IMR-90 (cell line): ENCODE measurements around the gene HECW1. TPM values are rescaled to one million over a fixed set of nuclear protein-coding genes. Genes with fewer than 3 reads are reported as not detected.

Source experiments
- ATAC-seq: fragments of 200-7000 bp; cut with Tn5 transposase; 2 replicates; pipeline ENCODE4 v1.9.1; 2020; ENCODE audit warnings: low read depth, mild to moderate bottlenecking, moderate library complexity
- BruUV-seq: library from RNA; stranded (reverse); fragments of 400-500 nt; replicated peaks from 2 replicates; lab custom pipeline; 2021; lab: Mats Ljungman, UMichigan
- CTCF ChIA-PET: fragments of 300-600 bp; formaldehyde crosslinking; extraction: SDS; loops from one replicate; lab custom pipeline; 2021; ENCODE audit warnings: antibody characterized with exemption; lab: Yijun Ruan, JAX
- POLR2A ChIA-PET: fragments of 300-600 bp; sonication (Branson Sonifier 250); formaldehyde crosslinking; loops from one replicate; lab custom pipeline; 2022; ENCODE audit warnings: antibody characterized with exemption; ENCODE audit not compliant: unreplicated experiment; lab: Charles Lee
- DNase-seq: peaks from one replicate; pipeline ENCODE4 v3.0.0; 2013
- H2AFZ ChIP-seq: replicated peaks from 2 replicates; pipeline ENCODE3; 2013; ENCODE audit warnings: low read length, mild to moderate bottlenecking; ENCODE audit not compliant: poor library complexity
- H2AK5ac ChIP-seq: 2 replicates; pipeline ENCODE4 v1.6.1; 2013; ENCODE audit warnings: low read depth, low read length, inconsistent platforms
- H2AK9ac ChIP-seq: replicated peaks from 2 replicates; pipeline ENCODE3; 2013; ENCODE audit warnings: mild to moderate bottlenecking, low read depth, low read length, moderate library complexity; ENCODE audit not compliant: poor library complexity
- H2BK120ac ChIP-seq: 2 replicates; pipeline ENCODE4 v1.6.1; 2013; ENCODE audit warnings: low read depth, low read length, inconsistent platforms
- H2BK15ac ChIP-seq: 3 replicates; pipeline ENCODE4 v1.6.1; 2013; ENCODE audit warnings: low read depth, low read length, inconsistent platforms
- H2BK20ac ChIP-seq: 2 replicates; pipeline ENCODE4 v1.6.1; 2013; ENCODE audit warnings: low read depth, mild to moderate bottlenecking, inconsistent platforms, low read length, moderate library complexity
- H2BK5ac ChIP-seq: 2 replicates; pipeline ENCODE4 v1.6.1; 2013; ENCODE audit warnings: mild to moderate bottlenecking, low read depth, low read length, inconsistent platforms; ENCODE audit not compliant: poor library complexity, severe bottlenecking
- H3K14ac ChIP-seq: replicated peaks from 2 replicates; pipeline ENCODE4 v1.6.1; 2013; ENCODE audit warnings: low read depth, low read length, inconsistent platforms
- H3K18ac ChIP-seq: 2 replicates; pipeline ENCODE4 v1.6.1; 2013; ENCODE audit warnings: low read depth, low read length, control low read depth
- H3K23ac ChIP-seq: 2 replicates; pipeline ENCODE4 v1.6.1; 2013; ENCODE audit warnings: low read depth, low read length, inconsistent platforms
- H3K27ac ChIP-seq: 2 replicates; pipeline ENCODE4 v1.5.1; 2013; ENCODE audit warnings: mild to moderate bottlenecking, control low read depth, low read length; ENCODE audit not compliant: insufficient read depth
- H3K27me3 ChIP-seq: 2 replicates; pipeline ENCODE4 v1.6.1; 2013; ENCODE audit warnings: low read length; ENCODE audit not compliant: control insufficient read depth, insufficient read depth
- H3K36me3 ChIP-seq: 2 replicates; pipeline ENCODE4 v1.6.1; 2013; ENCODE audit warnings: low read length, mixed read lengths; ENCODE audit not compliant: control insufficient read depth, insufficient read depth
- H3K4ac ChIP-seq: 2 replicates; pipeline ENCODE4 v1.6.1; 2013; ENCODE audit warnings: low read depth, low read length, inconsistent platforms
- H3K4me1 ChIP-seq: 2 replicates; pipeline ENCODE4 v1.6.1; 2013; ENCODE audit warnings: low read length, mixed read lengths; ENCODE audit not compliant: control insufficient read depth, insufficient read depth
- H3K4me2 ChIP-seq: 2 replicates; pipeline ENCODE4 v1.6.1; 2013; ENCODE audit warnings: low read depth, mild to moderate bottlenecking, control low read depth, low read length, moderate library complexity
- H3K4me3 ChIP-seq: 2 replicates; pipeline ENCODE4 v1.5.1; 2013; ENCODE audit warnings: low read depth, mild to moderate bottlenecking, control low read depth, low read length, moderate library complexity; ENCODE audit not compliant: insufficient read depth
- H3K56ac ChIP-seq: 2 replicates; pipeline ENCODE4 v1.6.1; 2013; ENCODE audit warnings: low read length, inconsistent platforms; ENCODE audit not compliant: insufficient read depth; ENCODE audit errors: extremely low read depth
- H3K79me1 ChIP-seq, 2 experiments: 2 replicates each; pipeline ENCODE4 v1.6.1; 2013; ENCODE audit warnings: low read length in 2 of 2, inconsistent platforms in 1 of 2, low read depth in 1 of 2
- H3K9ac ChIP-seq: 2 replicates; pipeline ENCODE4 v1.6.1; 2013; ENCODE audit warnings: low read depth, low read length, control low read depth
- H3K9me1 ChIP-seq: 2 replicates; pipeline ENCODE4 v1.6.1; 2013; ENCODE audit warnings: low read length, inconsistent platforms; ENCODE audit not compliant: insufficient read depth
- H3K9me3 ChIP-seq: 2 replicates; pipeline ENCODE4 v1.6.1; 2013; ENCODE audit warnings: low read length; ENCODE audit not compliant: control insufficient read depth, insufficient read depth
- H4K20me1 ChIP-seq: 2 replicates; pipeline ENCODE4 v1.6.1; 2013; ENCODE audit warnings: low read length, inconsistent platforms; ENCODE audit not compliant: insufficient read depth
- H4K5ac ChIP-seq: 2 replicates; pipeline ENCODE4 v1.6.1; 2013; ENCODE audit warnings: mild to moderate bottlenecking, low read depth, low read length, control low read depth
- H4K8ac ChIP-seq, 2 experiments: 2 replicates each; pipeline ENCODE4 v1.6.1; 2013; ENCODE audit warnings: low read depth in 2 of 2, low read length in 2 of 2, control low read depth in 1 of 2, inconsistent platforms in 1 of 2
- H4K91ac ChIP-seq: 2 replicates; pipeline ENCODE4 v1.6.1; 2013; ENCODE audit warnings: low read depth, low read length, inconsistent platforms; ENCODE audit not compliant: insufficient read depth
- FOS ChIP-seq: fragments of 150-350 bp; IDR thresholded peaks from 2 replicates; pipeline ENCODE4 v1.6.1; 2016; ENCODE audit warnings: low read depth, low read length
- MAFK ChIP-seq: IDR thresholded peaks from 2 replicates; pipeline ENCODE4 v1.6.1; 2012; ENCODE audit warnings: low read depth, low read length, improper control_type of control experiment
- POLR2A ChIP-seq: IDR thresholded peaks from 2 replicates; pipeline ENCODE4 v1.6.1; 2012; ENCODE audit warnings: mild to moderate bottlenecking, low read depth, low read length
- WGBS, 2 experiments: methylation state at CpG; one replicate each; pipeline versions ENCODE4 v1.1.5 to v1.1.7; 2013; ENCODE audit warnings: missing lambda C conversion rate in 2 of 2; ENCODE audit not compliant: insufficient read length in 1 of 2; ENCODE audit errors: extremely low coverage in 2 of 2; 5-methylcytosine and 5-hydroxymethylcytosine counted together
- dilution Hi-C: fragments of 300-500 bp; cut with HindIII; formaldehyde crosslinking; loops from one replicate; pipeline ENCODE4 v1.14.3; 2018; ENCODE audit warnings: low sequenced_read_pairs; ENCODE audit not compliant: unreplicated experiment
- in situ Hi-C: fragments of 300-500 bp; cut with MboI; formaldehyde crosslinking; loops from 3 replicates; pipeline ENCODE4 v1.14.3; 2019; ENCODE audit warnings: low sequenced_read_pairs, inconsistent platforms, mixed read lengths
- intact Hi-C: fragments of 100-400 bp; cut with micrococcal nuclease; formaldehyde crosslinking; loops from 2 replicates; pipeline ENCODE4 v1.10.0; 2022
- polyA plus RNA-seq, 3 experiments: library from polyadenylated mRNA; depleted of rRNA; stranded (reverse); fragments of >200 nt; gene quantifications; 2 replicates each; pipeline ENCODE4 v1.2.3, GENCODE V29; 2012; ENCODE audit warnings: low replicate concordance in 1 of 3
- total RNA-seq: library from RNA; depleted of rRNA; stranded (reverse); fragments of >200 nt; gene quantifications from 2 replicates; pipeline ENCODE4 v1.2.3, GENCODE V29; 2012

HECW1 gene
- total and polyA plus RNA-seq, 2 of the 4 experiments (the other 2 are of a cell fraction), result 0.56 to 1.3 TPM

DNA sequence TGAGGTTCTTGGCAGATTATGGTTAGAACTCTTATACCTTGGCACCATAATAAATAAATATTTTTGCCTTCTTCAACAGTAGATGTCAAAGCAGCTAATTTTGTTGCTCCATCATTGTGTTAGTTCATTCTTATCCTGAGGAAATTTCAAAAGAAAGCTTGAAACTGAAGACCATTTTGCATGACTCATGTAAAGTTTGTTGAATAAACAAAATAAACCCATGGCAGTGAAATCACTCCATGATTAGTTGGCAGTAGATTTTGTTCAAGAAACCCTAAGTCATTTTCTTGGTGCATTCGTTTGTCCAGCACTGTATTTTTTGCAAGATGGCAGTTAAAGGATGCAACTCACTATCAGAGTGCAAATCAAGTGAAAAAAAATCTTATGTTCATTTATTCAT, 91.6 kb downstream of the HECW1 start:
- Histone ChIP-seq H3K4me1 (peaks cover 3% of the 10 kb centered on the region; the same call in 1 of the 2 replicates), H3K4me2 (peak overlapping the region; percentile 23; the same call in 1 of the 2 replicates), H3K9me3 (no peaks in the 10 kb centered on the region), H3K79me1 (no peaks in the 10 kb centered on the region), H3K9me1 (no peaks in the 10 kb centered on the region; the same call in 1 of the 2 replicates), H2AK5ac (no peak overlapping the region), H3K27ac (no peak overlapping the region), H3K9ac (no peak overlapping the region), H3K14ac (no peak overlapping the region), H3K36me3 (no peaks in the 10 kb centered on the region), H3K4ac (no peak overlapping the region), H4K5ac (no peak overlapping the region), H4K91ac (no peak overlapping the region), H3K56ac (no peak overlapping the region), H3K4me3 (no peak overlapping the region), H3K18ac (no peak overlapping the region), H3K23ac (no peak overlapping the region), H4K20me1 (no peaks in the 10 kb centered on the region), H2AFZ (no peak overlapping the region), H2BK15ac (no peak overlapping the region), H2AK9ac (no peak overlapping the region), H2BK120ac (no peak overlapping the region), H2BK5ac (peak overlapping the region; percentile 66), H3K27me3 (no peaks in the 10 kb centered on the region; the same call in 1 of the 2 replicates), H4K8ac (no peak overlapping the region; a peak in 1 of 4 replicates), H2BK20ac (no peak overlapping the region)
- dilution Hi-C loops (no loop called here), intact Hi-C loops (no loop called here), in situ Hi-C loops (no loop called here)
- TF ChIP-seq FOS (peak; percentile 51; the same call in 1 of the 2 replicates), POLR2A (no peak), MAFK (peak; percentile 50)
- no CpG with 5 or more reads among the region's 1 CpG for WGBS, 2 experiments
- BruUV-seq, result no TSS peak
- ChIA-PET POLR2A (no interaction called here), CTCF (interaction anchor here (1.1 to 1.2 kb wide), 2 partner anchors 10 to 251 kb away, joined by 3 to 4 read pairs; no protein-coding TSS in a partner anchor)
- ATAC-seq (peak; percentile 48), DNase-seq (peak; percentile 77)
